Smooth muscle cell (in vitro differentiated cells): ENCODE data around the gene BAIAP2L2. TPM values are rescaled to one million over a fixed set of nuclear protein-coding genes. Genes with fewer than 3 reads are reported as not detected.

Experiments
- DNase-seq: peaks from one replicate; lab custom pipeline; 2025; ENCODE audit not compliant: unreplicated experiment; lab: John Stamatoyannopoulos, UW
- H2AFZ ChIP-seq: fragments of 200-600 bp; sonication (generic); 2 replicates; pipeline ENCODE4 v1.6.0; 2016; ENCODE audit warnings: antibody characterized with exemption, low read depth, mild to moderate bottlenecking
- H3F3A ChIP-seq: fragments of 200-600 bp; sonication (generic); 2 replicates; pipeline ENCODE4 v1.6.0; 2017; ENCODE audit warnings: antibody characterized with exemption, low read depth
- H3K27ac ChIP-seq: fragments of 200-600 bp; sonication (generic); 2 replicates; pipeline ENCODE4 v1.5.1; 2016; ENCODE audit warnings: low read depth, mild to moderate bottlenecking
- H3K27me3 ChIP-seq: fragments of 200-600 bp; sonication (generic); 2 replicates; pipeline ENCODE4 v1.6.1; 2016; ENCODE audit warnings: low read depth, mild to moderate bottlenecking
- H3K36me3 ChIP-seq: fragments of 200-600 bp; sonication (generic); 2 replicates; pipeline ENCODE4 v1.5.1; 2016; ENCODE audit warnings: low read depth
- H3K4me1 ChIP-seq: fragments of 200-600 bp; sonication (generic); 2 replicates; pipeline ENCODE4 v1.5.1; 2016; ENCODE audit warnings: low read depth
- H3K4me2 ChIP-seq: fragments of 200-600 bp; sonication (generic); 2 replicates; pipeline ENCODE4 v1.6.0; 2016; ENCODE audit warnings: mild to moderate bottlenecking
- H3K4me3 ChIP-seq: fragments of 200-600 bp; sonication (generic); 2 replicates; pipeline ENCODE4 v1.5.1; 2016; ENCODE audit warnings: mild to moderate bottlenecking
- H3K79me2 ChIP-seq: fragments of 200-600 bp; sonication (generic); 2 replicates; pipeline ENCODE4 v1.6.0; 2016; ENCODE audit warnings: low read depth, mild to moderate bottlenecking
- H3K9ac ChIP-seq: fragments of 200-600 bp; sonication (generic); 2 replicates; pipeline ENCODE4 v1.6.0; 2016; ENCODE audit warnings: low read depth
- H3K9me3 ChIP-seq: fragments of 200-600 bp; sonication (generic); replicated peaks from 2 replicates; pipeline ENCODE4 v1.5.1; 2016; ENCODE audit warnings: low read depth
- H4K20me1 ChIP-seq: fragments of 200-600 bp; sonication (generic); 2 replicates; pipeline ENCODE4 v1.6.0; 2016; ENCODE audit warnings: low read depth
- WGBS: methylation state at CpG from one replicate; pipeline ENCODE4 v1.1.7; 2016; ENCODE audit warnings: low lambda C conversion rate; 5-methylcytosine and 5-hydroxymethylcytosine counted together
- polyA plus RNA-seq: library from polyadenylated mRNA; unstranded; fragments of >200 nt; fragmentation: Nextera tagmentation; extraction: Ambion mirVana; gene quantifications from 2 replicates; pipeline ENCODE4 v1.2.1, GENCODE V29; 2016
- total RNA-seq: library from RNA; depleted of rRNA; stranded (reverse); fragments of >200 nt; gene quantifications from 2 replicates; pipeline ENCODE4 v1.2.3, GENCODE V29; 2014
- TF ChIP-seq, protein P1 (sequence below): fragments of 200-600 bp; sonication (generic); IDR thresholded peaks from 2 replicates; pipeline ENCODE4 v1.5.1; 2017; ENCODE audit warnings: borderline replicate concordance, mild to moderate bottlenecking, antibody characterized with exemption; ENCODE audit not compliant: insufficient read depth, poor library complexity, severe bottlenecking

BAIAP2L2 gene
- total and polyA plus RNA-seq, 2 experiments from 2014 or later = 0.13 to 1.3 TPM

DNA sequence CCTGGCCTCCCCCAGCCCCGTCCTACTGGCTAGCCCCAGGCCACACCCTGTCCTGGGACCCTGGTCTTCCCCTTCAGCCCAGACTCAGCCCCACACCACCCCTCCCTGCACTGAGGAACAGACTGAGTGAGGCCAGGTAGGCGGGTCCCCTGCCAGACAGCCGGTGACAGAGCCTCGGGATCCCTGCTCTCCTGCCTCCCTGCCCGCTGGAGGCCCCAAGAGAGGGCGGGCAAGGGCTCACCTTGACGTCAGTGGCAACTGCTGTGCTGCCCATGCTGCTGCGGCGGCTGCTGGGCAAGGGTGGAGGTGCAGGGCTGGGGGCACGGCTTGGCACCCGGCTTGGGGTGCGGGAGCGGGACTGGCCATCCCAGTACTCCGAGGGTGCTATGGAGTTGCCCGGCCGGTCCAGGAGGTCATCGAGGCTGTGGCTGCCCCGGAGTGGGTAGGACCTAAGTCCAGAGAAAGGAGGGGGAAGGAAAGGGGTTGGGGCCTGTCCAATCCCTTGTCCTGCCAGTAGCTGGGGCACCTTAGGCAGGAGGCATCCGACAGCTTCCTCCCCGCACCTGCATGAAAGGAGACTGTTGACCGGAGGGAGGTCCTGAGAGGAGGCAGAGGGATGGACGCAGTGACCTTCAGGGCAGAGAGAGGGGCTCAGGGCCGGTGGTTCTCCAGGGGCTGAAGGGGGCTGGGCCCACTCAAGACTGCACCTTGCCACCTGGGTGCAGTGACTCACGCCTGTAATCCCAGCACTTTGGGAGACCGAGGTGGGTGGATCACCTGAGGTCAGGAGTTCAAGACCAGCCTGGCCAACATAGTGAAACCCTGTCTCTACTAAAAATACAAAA lies 24.3 kb downstream of the BAIAP2L2 start:
- WGBS = 86% methylated on average over 16 of the region's 25 CpGs
- H3F3A ChIP-seq = no peaks in the 10 kb centered on the region
- DNase-seq = no peak

DNA sequence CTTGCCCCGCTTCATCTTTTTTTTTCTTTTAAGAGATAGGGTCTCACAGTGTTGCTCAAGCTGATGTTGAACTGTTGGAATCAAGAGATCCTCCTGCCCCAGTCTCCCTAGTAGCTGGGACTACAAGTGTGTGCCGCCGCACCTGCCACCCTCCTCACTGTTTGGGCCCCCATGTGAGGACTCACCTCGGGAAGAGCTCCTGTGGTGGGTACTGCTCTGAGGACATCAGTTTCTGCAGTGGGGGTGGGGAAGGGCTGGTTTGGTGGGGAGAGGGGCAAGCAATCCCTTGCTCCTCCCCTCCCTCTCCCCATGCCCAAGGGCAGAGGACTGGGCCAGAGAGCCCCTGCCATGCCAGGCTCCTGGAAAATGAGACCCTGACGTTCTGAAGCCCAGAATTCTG lies 25.0 kb downstream of the BAIAP2L2 start:
- H3K27me3 ChIP-seq = peaks cover 4% of the 10 kb centered on the region
- 79% methylated on average over 5 of the region's 5 CpGs for WGBS
- DNase-seq = no peak

More for the DNA sequence above, 24.3 kb downstream of the BAIAP2L2 start:
- no peak overlapping the region for H3K27ac ChIP-seq
- TF ChIP-seq, protein P1, sequence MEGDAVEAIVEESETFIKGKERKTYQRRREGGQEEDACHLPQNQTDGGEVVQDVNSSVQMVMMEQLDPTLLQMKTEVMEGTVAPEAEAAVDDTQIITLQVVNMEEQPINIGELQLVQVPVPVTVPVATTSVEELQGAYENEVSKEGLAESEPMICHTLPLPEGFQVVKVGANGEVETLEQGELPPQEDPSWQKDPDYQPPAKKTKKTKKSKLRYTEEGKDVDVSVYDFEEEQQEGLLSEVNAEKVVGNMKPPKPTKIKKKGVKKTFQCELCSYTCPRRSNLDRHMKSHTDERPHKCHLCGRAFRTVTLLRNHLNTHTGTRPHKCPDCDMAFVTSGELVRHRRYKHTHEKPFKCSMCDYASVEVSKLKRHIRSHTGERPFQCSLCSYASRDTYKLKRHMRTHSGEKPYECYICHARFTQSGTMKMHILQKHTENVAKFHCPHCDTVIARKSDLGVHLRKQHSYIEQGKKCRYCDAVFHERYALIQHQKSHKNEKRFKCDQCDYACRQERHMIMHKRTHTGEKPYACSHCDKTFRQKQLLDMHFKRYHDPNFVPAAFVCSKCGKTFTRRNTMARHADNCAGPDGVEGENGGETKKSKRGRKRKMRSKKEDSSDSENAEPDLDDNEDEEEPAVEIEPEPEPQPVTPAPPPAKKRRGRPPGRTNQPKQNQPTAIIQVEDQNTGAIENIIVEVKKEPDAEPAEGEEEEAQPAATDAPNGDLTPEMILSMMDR = no peak
- no peaks in the 10 kb centered on the region for H3K79me2 ChIP-seq
- no peak overlapping the region for H3K9ac ChIP-seq
- no peaks in the 10 kb centered on the region for H3K9me3 ChIP-seq
- H4K20me1 ChIP-seq = no peaks in the 10 kb centered on the region
- no peak overlapping the region for H3K4me2 ChIP-seq
- no peaks in the 10 kb centered on the region for H3K36me3 ChIP-seq
- peaks cover 22% of the 10 kb centered on the region for H3K4me1 ChIP-seq
- no peak overlapping the region for H2AFZ ChIP-seq
- peaks cover 4% of the 10 kb centered on the region for H3K27me3 ChIP-seq
- no peak overlapping the region for H3K4me3 ChIP-seq

DNA sequence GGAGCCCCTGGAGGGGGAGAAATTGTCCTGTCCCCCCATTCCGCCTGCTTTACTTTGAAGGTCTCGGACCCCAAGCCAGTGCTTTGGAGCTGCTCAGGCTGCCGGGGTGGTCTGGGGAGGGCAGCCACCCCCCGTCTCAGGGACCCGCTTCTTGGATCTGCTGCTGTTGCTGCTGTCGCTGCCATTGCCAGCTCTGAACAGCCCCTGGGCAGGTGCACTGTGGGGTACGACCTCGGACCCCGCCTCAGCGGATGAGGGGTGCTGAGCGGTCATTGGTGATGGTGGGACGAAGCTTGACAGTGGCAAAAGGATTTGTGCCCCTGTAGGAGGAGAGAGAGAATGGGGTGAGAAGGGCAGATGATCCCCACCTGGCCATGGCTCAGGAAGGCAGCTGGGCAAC lies 25.4 kb downstream of the BAIAP2L2 start:
- H3K9ac ChIP-seq = no peak overlapping the region
- no peak overlapping the region for H3K4me3 ChIP-seq
- no peaks in the 10 kb centered on the region for H3K36me3 ChIP-seq
- no peaks in the 10 kb centered on the region for H4K20me1 ChIP-seq
- H3K27me3 ChIP-seq = peaks cover 4% of the 10 kb centered on the region
- no peak overlapping the region for H2AFZ ChIP-seq
- H3F3A ChIP-seq = no peaks in the 10 kb centered on the region
- peaks cover 22% of the 10 kb centered on the region for H3K4me1 ChIP-seq
- no peaks in the 10 kb centered on the region for H3K9me3 ChIP-seq
- no peak overlapping the region for H3K4me2 ChIP-seq
- H3K79me2 ChIP-seq = no peaks in the 10 kb centered on the region
- TF ChIP-seq, protein P1 = no peak
- no peak overlapping the region for H3K27ac ChIP-seq
- DNase-seq = no peak
- WGBS = 93% methylated on average over 12 of the region's 12 CpGs

More for the DNA sequence above, 25.0 kb downstream of the BAIAP2L2 start:
- Histone ChIP-seq H4K20me1 (no peaks in the 10 kb centered on the region), H3K36me3 (no peaks in the 10 kb centered on the region), H3K4me1 (peaks cover 22% of the 10 kb centered on the region), H3K9me3 (no peaks in the 10 kb centered on the region), H2AFZ (no peak overlapping the region), H3K79me2 (no peaks in the 10 kb centered on the region), H3K9ac (no peak overlapping the region), H3K4me2 (no peak overlapping the region), H3K27ac (no peak overlapping the region), H3K4me3 (no peak overlapping the region), H3F3A (no peaks in the 10 kb centered on the region)
- TF ChIP-seq, protein P1 = no peak
